Breast epithelium (tissue), 4 donors: ENCODE measurements around the gene ADCY2. TPM values are rescaled to one million over a fixed set of nuclear protein-coding genes. Genes with fewer than 3 reads are reported as not detected.

Experiments used
- DNase-seq, 2 donors: peaks; one replicate each; pipeline ENCODE4 v3.0.0-alpha.2; 2019; ENCODE audit warnings: low spot score in 2 of 2
- H3K27ac ChIP-seq, 2 donors: fragments of 200-600 bp; sonication (generic) in 1 of 2; one replicate each; pipeline ENCODE4 v1.5.1; 2016 to 2019; ENCODE audit warnings: mild to moderate bottlenecking in 1 of 2
- H3K27me3 ChIP-seq, 2 donors: fragments of 200-600 bp; sonication (generic) in 1 of 2; one replicate each; pipeline versions ENCODE4 v1.5.1 to v1.6.0; 2017 to 2019; ENCODE audit warnings: control low read depth in 1 of 2, mild to moderate bottlenecking in 1 of 2
- H3K36me3 ChIP-seq: fragments of 200-600 bp; one replicate; pipeline ENCODE4 v1.5.1; 2019
- H3K4me1 ChIP-seq, 2 donors: fragments of 200-600 bp; sonication (generic); one replicate each; pipeline ENCODE4 v1.5.1; 2016 to 2019; ENCODE audit warnings: control low read depth in 1 of 2
- H3K4me3 ChIP-seq, 3 donors: fragments of 200-600 bp; sonication (generic); 1 replicate in 2 of 3; 2 replicates in 1 of 3; pipeline ENCODE4 v1.5.1; 2016 to 2019; ENCODE audit warnings: mild to moderate bottlenecking in 3 of 3, moderate library complexity in 2 of 3
- H3K9me3 ChIP-seq, 2 donors: fragments of 200-600 bp; sonication (generic) in 1 of 2; one replicate each; pipeline ENCODE4 v1.5.1; 2016 to 2019; ENCODE audit warnings: control low read depth in 1 of 2
- POLR2A ChIP-seq: fragments of 450-650 bp; IDR thresholded peaks from one replicate; pipeline ENCODE4 v1.6.1; 2016; ENCODE audit warnings: antibody characterized with exemption, mild to moderate bottlenecking, moderate library complexity
- POLR2AphosphoS5 ChIP-seq, 3 donors: sonication (generic); formaldehyde crosslinking; IDR thresholded peaks; one replicate each; pipeline ENCODE4 v1.6.1; 2017; ENCODE audit warnings: antibody characterized with exemption in 3 of 3
- intact Hi-C: fragments of 100-400 bp; cut with DNase I; formaldehyde crosslinking; loops from one replicate; pipeline ENCODE4 v1.15.1; 2023; ENCODE audit warnings: low total_unique reads
- total RNA-seq, 3 donors: library from RNA; depleted of rRNA; stranded (reverse); fragments of >200 nt; gene quantifications; one replicate each; pipeline ENCODE4 v1.1.0, GENCODE V29; 2016
- TF ChIP-seq, protein P1 (sequence below), 3 donors: fragments of 450-650 bp; IDR thresholded peaks; one replicate each; pipeline ENCODE4 v1.5.1; 2016 to 2017; ENCODE audit warnings: antibody characterized with exemption in 3 of 3, mild to moderate bottlenecking in 3 of 3, moderate library complexity in 3 of 3

ADCY2 gene
- total RNA-seq, 3 donors from 2014 or later: 3.8 to 30.1 (median 4.9) TPM

DNA sequence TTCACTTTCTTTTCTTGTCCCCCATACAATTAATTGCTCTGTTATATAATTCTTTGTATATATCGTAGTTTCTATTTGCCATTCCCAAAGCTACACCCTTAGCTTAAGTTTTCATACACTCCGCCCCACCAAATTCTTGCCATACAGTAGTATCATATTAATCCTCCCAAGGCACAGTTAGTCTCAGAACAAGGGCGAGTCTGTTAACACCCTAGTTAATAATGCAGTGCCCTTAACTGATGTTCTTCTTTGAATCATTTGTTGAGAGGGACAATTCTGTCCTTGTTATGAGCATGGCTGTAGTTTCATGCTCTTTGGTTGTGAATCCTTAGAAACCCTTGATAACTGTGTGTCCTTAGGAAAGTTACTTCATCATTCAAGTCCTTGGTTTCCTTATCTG lies 248.8 kb downstream of the ADCY2 start:
- Histone ChIP-seq H3K4me1 (no peaks in the 10 kb centered on the region), H3K4me3 (no peak overlapping the region), H3K36me3 (no peaks in the 10 kb centered on the region), H3K27me3 (no peaks in the 10 kb centered on the region), H3K27ac (no peak overlapping the region), H3K9me3 (peaks cover 0 to 20% of the 10 kb centered on the region in 2 donors)
- TF ChIP-seq, protein P1, sequence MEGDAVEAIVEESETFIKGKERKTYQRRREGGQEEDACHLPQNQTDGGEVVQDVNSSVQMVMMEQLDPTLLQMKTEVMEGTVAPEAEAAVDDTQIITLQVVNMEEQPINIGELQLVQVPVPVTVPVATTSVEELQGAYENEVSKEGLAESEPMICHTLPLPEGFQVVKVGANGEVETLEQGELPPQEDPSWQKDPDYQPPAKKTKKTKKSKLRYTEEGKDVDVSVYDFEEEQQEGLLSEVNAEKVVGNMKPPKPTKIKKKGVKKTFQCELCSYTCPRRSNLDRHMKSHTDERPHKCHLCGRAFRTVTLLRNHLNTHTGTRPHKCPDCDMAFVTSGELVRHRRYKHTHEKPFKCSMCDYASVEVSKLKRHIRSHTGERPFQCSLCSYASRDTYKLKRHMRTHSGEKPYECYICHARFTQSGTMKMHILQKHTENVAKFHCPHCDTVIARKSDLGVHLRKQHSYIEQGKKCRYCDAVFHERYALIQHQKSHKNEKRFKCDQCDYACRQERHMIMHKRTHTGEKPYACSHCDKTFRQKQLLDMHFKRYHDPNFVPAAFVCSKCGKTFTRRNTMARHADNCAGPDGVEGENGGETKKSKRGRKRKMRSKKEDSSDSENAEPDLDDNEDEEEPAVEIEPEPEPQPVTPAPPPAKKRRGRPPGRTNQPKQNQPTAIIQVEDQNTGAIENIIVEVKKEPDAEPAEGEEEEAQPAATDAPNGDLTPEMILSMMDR (IDR thresholded peaks at IDR 0.05): no peak
- TF ChIP-seq POLR2A (no peak), POLR2AphosphoS5 (IDR thresholded peaks at IDR 0.05) (no peak)
- no peak for DNase-seq
- intact Hi-C loops: loop anchor here (5.0 to 10.0 kb wide), 2 partner anchors 1460 to 1817 kb away; no protein-coding TSS in a partner anchor

DNA sequence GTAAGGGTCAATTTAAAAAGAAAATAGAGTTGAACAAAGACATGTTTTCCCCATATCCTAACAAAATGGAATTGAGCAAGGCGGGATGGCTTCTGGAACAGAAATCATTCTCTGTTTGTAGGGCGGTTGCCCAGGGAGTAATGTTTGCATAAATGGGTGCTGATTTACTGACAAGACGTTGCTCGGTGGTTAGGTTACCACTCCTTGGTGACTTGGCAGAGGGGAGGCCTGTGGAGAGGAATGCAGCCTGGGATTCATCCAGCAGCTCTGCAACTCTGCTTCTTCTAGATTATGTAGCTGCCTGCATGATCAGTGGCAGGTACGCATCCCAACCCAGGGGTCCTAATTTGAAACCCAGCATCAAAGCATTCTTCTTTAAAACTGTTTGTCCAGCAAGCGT lies 254.8 kb downstream of the ADCY2 start:
- Histone ChIP-seq H3K27me3 (no peaks in the 10 kb centered on the region), H3K27ac (no peak overlapping the region), H3K36me3 (no peaks in the 10 kb centered on the region), H3K9me3 (no peaks in the 10 kb centered on the region), H3K4me3 (no peak overlapping the region), H3K4me1 (no peaks in the 10 kb centered on the region)
- peak; percentile 20 to 64 for DNase-seq
- no peak for TF ChIP-seq POLR2AphosphoS5 (IDR thresholded peaks at IDR 0.05)
- TF ChIP-seq, protein P1 (IDR thresholded peaks at IDR 0.05): no peak
- TF ChIP-seq POLR2A: no peak
- intact Hi-C loops: loop anchor here (10.0 kb wide), 1 partner anchor 226 kb away; no protein-coding TSS in a partner anchor

DNA sequence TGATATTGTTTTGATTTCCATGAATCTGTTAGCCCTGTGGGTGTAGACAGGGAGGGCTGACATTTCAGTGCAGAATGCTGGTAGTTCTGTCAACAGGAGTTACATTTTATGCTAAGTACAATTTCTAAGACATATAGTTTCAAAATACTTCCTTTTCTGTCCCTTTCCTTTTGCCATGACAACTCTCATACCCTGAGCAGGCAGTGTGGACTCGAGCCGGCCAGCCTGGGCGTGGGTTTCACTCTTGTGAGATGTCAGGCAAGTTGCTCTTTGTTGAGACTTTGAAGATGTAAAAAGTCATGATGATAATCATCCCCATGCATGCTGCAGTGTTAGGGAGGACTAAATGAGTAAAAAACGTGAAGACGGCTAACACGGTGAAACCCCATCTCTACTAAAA lies 257.1 kb downstream of the ADCY2 start:
- no peak overlapping the region for H3K27ac ChIP-seq
- no peaks in the 10 kb centered on the region for H3K36me3 ChIP-seq
- no peak overlapping the region for H3K4me3 ChIP-seq
- no peaks in the 10 kb centered on the region for H3K4me1 ChIP-seq
- TF ChIP-seq POLR2A: no peak
- no peak for TF ChIP-seq POLR2AphosphoS5 (IDR thresholded peaks at IDR 0.05)
- TF ChIP-seq, protein P1 (IDR thresholded peaks at IDR 0.05): no peak
- H3K9me3 ChIP-seq: no peaks in the 10 kb centered on the region
- no peak for DNase-seq
- no peaks in the 10 kb centered on the region for H3K27me3 ChIP-seq
- intact Hi-C loops: loop anchor here (10.0 kb wide), 1 partner anchor 228 kb away; no protein-coding TSS in a partner anchor

DNA sequence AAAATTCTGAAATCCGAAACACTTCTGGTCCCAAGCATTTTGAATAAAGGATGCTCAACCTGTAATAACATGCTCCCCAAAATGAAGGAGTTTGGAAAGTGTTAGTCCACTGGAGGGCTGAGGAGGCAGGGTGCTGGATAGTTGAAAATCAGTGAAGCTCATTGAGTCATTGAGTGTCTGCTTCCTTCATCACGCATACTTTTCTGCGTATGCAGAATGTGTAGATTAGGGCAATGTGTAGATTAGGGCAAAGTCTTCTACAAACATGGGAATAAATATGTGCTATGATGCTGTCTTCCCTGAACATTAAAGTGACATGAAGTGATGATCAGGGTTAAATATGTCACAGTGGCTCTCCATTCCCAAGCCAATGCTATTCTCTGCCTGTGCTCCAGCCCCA lies 261.2 kb downstream of the ADCY2 start:
- H3K27ac ChIP-seq: no peak overlapping the region
- intact Hi-C loops: loop anchor here (10.0 kb wide), 1 partner anchor 232 kb away; no protein-coding TSS in a partner anchor

DNA sequence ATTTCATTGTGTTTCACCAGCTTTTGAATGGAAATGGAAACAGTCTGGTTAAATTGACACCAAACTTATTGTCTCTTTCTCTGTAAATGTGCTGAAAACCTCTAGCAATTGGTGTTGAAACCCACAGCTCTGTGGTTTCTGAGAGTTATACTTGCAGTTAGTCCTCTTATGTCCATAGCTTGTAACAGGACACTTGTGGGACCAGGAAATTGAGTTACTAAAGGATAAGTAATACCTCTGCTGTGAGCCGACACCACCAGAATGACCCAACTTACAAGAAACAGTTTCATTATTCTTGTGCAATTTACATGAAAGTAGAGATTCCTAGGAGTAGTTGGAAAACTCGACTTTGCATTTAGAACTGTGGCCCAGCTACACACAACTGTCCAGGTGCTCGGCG lies 263.5 kb downstream of the ADCY2 start:
- H3K4me1 ChIP-seq: no peaks in the 10 kb centered on the region
- no peak for DNase-seq
- no peak overlapping the region for H3K4me3 ChIP-seq
- H3K9me3 ChIP-seq: no peaks in the 10 kb centered on the region
- no peaks in the 10 kb centered on the region for H3K27me3 ChIP-seq
- H3K27ac ChIP-seq: no peak overlapping the region
- intact Hi-C loops: loop anchor here (10.0 kb wide), 1 partner anchor 235 kb away; no protein-coding TSS in a partner anchor
- no peaks in the 10 kb centered on the region for H3K36me3 ChIP-seq
- TF ChIP-seq POLR2A (no peak), POLR2AphosphoS5 (IDR thresholded peaks at IDR 0.05) (no peak)
- TF ChIP-seq, protein P1 (IDR thresholded peaks at IDR 0.05): no peak

More for the DNA sequence above, 261.2 kb downstream of the ADCY2 start:
- H3K4me3 ChIP-seq: no peak overlapping the region
- DNase-seq: no peak
- no peaks in the 10 kb centered on the region for H3K9me3 ChIP-seq
- H3K27me3 ChIP-seq: no peaks in the 10 kb centered on the region
- TF ChIP-seq POLR2A: no peak
- H3K36me3 ChIP-seq: no peaks in the 10 kb centered on the region
- H3K4me1 ChIP-seq: no peaks in the 10 kb centered on the region

DNA sequence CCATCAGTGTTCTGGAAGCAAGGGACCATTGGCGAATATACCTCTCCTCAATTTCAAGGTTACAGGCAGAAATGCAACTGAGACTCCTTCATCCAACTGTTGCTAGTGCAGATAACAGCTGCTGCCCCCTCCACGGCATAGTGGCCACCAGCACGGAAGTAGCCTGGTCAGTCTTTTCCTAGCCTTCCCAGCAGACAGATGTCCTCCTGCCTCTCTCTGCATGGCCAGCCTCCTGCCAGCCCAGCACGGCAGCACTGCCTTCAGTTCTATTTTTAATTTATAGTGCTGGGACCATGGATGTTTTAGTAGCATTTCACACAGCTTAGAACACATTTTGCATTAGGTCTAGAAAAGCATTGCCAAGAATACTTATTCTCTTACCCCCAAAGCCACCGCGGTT lies 266.4 kb downstream of the ADCY2 start:
- no peaks in the 10 kb centered on the region for H3K27me3 ChIP-seq
- intact Hi-C loops: no loop called here
- no peaks in the 10 kb centered on the region for H3K9me3 ChIP-seq
- no peak overlapping the region for H3K27ac ChIP-seq
- DNase-seq: no peak
- no peak overlapping the region for H3K4me3 ChIP-seq
- TF ChIP-seq POLR2AphosphoS5 (IDR thresholded peaks at IDR 0.05) (no peak), POLR2A (no peak)
- TF ChIP-seq, protein P1 (IDR thresholded peaks at IDR 0.05): no peak
- no peaks in the 10 kb centered on the region for H3K4me1 ChIP-seq
- no peaks in the 10 kb centered on the region for H3K36me3 ChIP-seq
